H9 (cell line): ENCODE data around the gene PLEKHM3. TPM values are rescaled to one million over a fixed set of nuclear protein-coding genes. Genes with fewer than 3 reads are reported as not detected.

ENCODE experiments used
- DNase-seq: peaks from one replicate; pipeline ENCODE4 v3.0.0-alpha.2; 2017
- H2AFZ ChIP-seq: one replicate; pipeline ENCODE4 v1.6.1; 2013; ENCODE audit warnings: mild to moderate bottlenecking, low read length, control low read depth, moderate library complexity
- H2AK5ac ChIP-seq: 2 replicates; pipeline ENCODE4 v1.6.1; 2013; ENCODE audit warnings: low read length, control low read depth, mixed read lengths; ENCODE audit not compliant: insufficient read length
- H2BK120ac ChIP-seq: one replicate; pipeline ENCODE4 v1.6.1; 2013; ENCODE audit warnings: low read depth, mild to moderate bottlenecking, low read length, control low read depth, inconsistent platforms; ENCODE audit not compliant: poor library complexity, severe bottlenecking
- H2BK12ac ChIP-seq: 2 replicates; pipeline ENCODE4 v1.6.1; 2013; ENCODE audit warnings: low read length, control low read depth, mixed read lengths, low read depth; ENCODE audit not compliant: insufficient read length
- H2BK15ac ChIP-seq: 2 replicates; pipeline ENCODE4 v1.6.1; 2013; ENCODE audit warnings: low read depth, low read length, control low read depth
- H2BK20ac ChIP-seq: one replicate; pipeline ENCODE4 v1.6.1; 2013; ENCODE audit warnings: low read depth, mild to moderate bottlenecking, low read length, control low read depth, inconsistent platforms; ENCODE audit not compliant: poor library complexity, severe bottlenecking
- H2BK5ac ChIP-seq: 2 replicates; pipeline ENCODE4 v1.6.1; 2013; ENCODE audit warnings: low read length, control low read depth, mixed read lengths; ENCODE audit not compliant: insufficient read length
- H3K14ac ChIP-seq: 2 replicates; pipeline ENCODE4 v1.6.1; 2013; ENCODE audit warnings: low read length, control low read depth; ENCODE audit not compliant: insufficient read depth
- H3K18ac ChIP-seq: 2 replicates; pipeline ENCODE4 v1.6.1; 2013; ENCODE audit warnings: low read depth, mild to moderate bottlenecking, mixed read lengths, low read length, control low read depth; ENCODE audit not compliant: insufficient read length
- H3K23ac ChIP-seq: 2 replicates; pipeline ENCODE4 v1.6.1; 2013; ENCODE audit warnings: low read length, control low read depth, mixed read lengths, low read depth; ENCODE audit not compliant: insufficient read length
- H3K23me2 ChIP-seq: 2 replicates; pipeline ENCODE4 v1.6.1; 2013; ENCODE audit warnings: low read depth, mild to moderate bottlenecking, mixed read lengths, low read length, control low read depth; ENCODE audit not compliant: insufficient read length, poor library complexity, severe bottlenecking
- H3K27ac ChIP-seq: 2 replicates; pipeline ENCODE4 v1.5.1; 2013; ENCODE audit warnings: low read length, control low read depth, mixed read lengths, low read depth; ENCODE audit not compliant: insufficient read length
- H3K27me3 ChIP-seq: 2 replicates; pipeline ENCODE4 v1.6.1; 2013; ENCODE audit warnings: low read length, control low read depth, inconsistent platforms; ENCODE audit not compliant: insufficient read depth
- H3K4ac ChIP-seq: 2 replicates; pipeline ENCODE4 v1.6.1; 2013; ENCODE audit warnings: low read depth, mild to moderate bottlenecking, control low read depth, inconsistent platforms, low read length, moderate library complexity
- H3K4me1 ChIP-seq: 2 replicates; pipeline ENCODE4 v1.6.1; 2013; ENCODE audit warnings: low read length, control low read depth, inconsistent platforms; ENCODE audit not compliant: insufficient read depth
- H3K4me2 ChIP-seq: 2 replicates; pipeline ENCODE4 v1.6.1; 2013; ENCODE audit warnings: low read length, control low read depth, mixed read lengths; ENCODE audit not compliant: insufficient read length, insufficient read depth
- H3K56ac ChIP-seq: 2 replicates; pipeline ENCODE4 v1.6.1; 2013; ENCODE audit warnings: low read depth, mild to moderate bottlenecking, mixed read lengths, low read length, control low read depth; ENCODE audit not compliant: insufficient read length
- H3K79me1 ChIP-seq: 2 replicates; pipeline ENCODE4 v1.6.1; 2013; ENCODE audit warnings: low read depth, mild to moderate bottlenecking, moderate library complexity, low read length, control low read depth, inconsistent platforms; ENCODE audit not compliant: insufficient read depth, poor library complexity, severe bottlenecking
- H3K79me2 ChIP-seq: 2 replicates; pipeline ENCODE4 v1.6.1; 2013; ENCODE audit warnings: low read length, control low read depth, inconsistent platforms; ENCODE audit not compliant: insufficient read depth
- H3K9ac ChIP-seq: 2 replicates; pipeline ENCODE4 v1.6.1; 2013; ENCODE audit warnings: low read length, control low read depth, mixed read lengths; ENCODE audit not compliant: insufficient read length; ENCODE audit errors: extremely low read depth
- H3K9me3 ChIP-seq: one replicate; pipeline ENCODE4 v1.6.1; 2013; ENCODE audit warnings: low read depth, low read length, inconsistent platforms; ENCODE audit not compliant: control insufficient read depth
- H3T11ph ChIP-seq: one replicate; pipeline ENCODE4 v1.6.1; 2013; ENCODE audit warnings: mild to moderate bottlenecking, low read length, control low read depth, inconsistent platforms
- H4K20me1 ChIP-seq: one replicate; pipeline ENCODE4 v1.6.1; 2013; ENCODE audit not compliant: control insufficient read depth, insufficient read length, insufficient read depth
- H4K5ac ChIP-seq: 2 replicates; pipeline ENCODE4 v1.6.1; 2013; ENCODE audit warnings: low read depth, mild to moderate bottlenecking, mixed read lengths, low read length, control low read depth; ENCODE audit not compliant: insufficient read length
- H4K8ac ChIP-seq: replicated peaks from 2 replicates; pipeline ENCODE4 v1.6.1; 2013; ENCODE audit warnings: low read length, control low read depth, mixed read lengths, low read depth; ENCODE audit not compliant: insufficient read length
- H4K91ac ChIP-seq: 2 replicates; pipeline ENCODE4 v1.6.1; 2013; ENCODE audit warnings: low read depth, mild to moderate bottlenecking, moderate library complexity, mixed read lengths, low read length, control low read depth; ENCODE audit not compliant: insufficient read length
- H3K27ac Mint-ChIP-seq, 3 experiments: 2 replicates in 2 of 3; 3 replicates in 1 of 3; pipeline ENCODE4 v1.8.0; 2020 to 2021; ENCODE audit warnings: mixed read lengths in 3 of 3, mild to moderate bottlenecking in 1 of 3, moderate library complexity in 1 of 3
- H3K27me3 Mint-ChIP-seq: 2 replicates; pipeline ENCODE4 v1.8.0; 2021; ENCODE audit warnings: low read depth, mild to moderate bottlenecking, moderate library complexity, mixed read lengths
- H3K36me3 Mint-ChIP-seq, 3 experiments: 2 replicates in 2 of 3; 3 replicates in 1 of 3; pipeline ENCODE4 v1.8.0; 2020 to 2021; ENCODE audit warnings: low read depth in 3 of 3, mixed read lengths in 3 of 3; ENCODE audit not compliant: insufficient read depth in 1 of 3
- H3K4me1 Mint-ChIP-seq, 2 experiments: 2 replicates each; pipeline ENCODE4 v1.8.0; 2020; ENCODE audit warnings: mixed read lengths in 2 of 2
- H3K4me3 Mint-ChIP-seq, 2 experiments: 2 replicates in 1 of 2; 3 replicates in 1 of 2; pipeline ENCODE4 v1.8.0; 2020 to 2021; ENCODE audit warnings: mild to moderate bottlenecking in 2 of 2, mixed read lengths in 2 of 2, moderate library complexity in 1 of 2
- H3K9me3 Mint-ChIP-seq, 2 experiments: 2 replicates in 1 of 2; 3 replicates in 1 of 2; pipeline ENCODE4 v1.8.0; 2020; ENCODE audit warnings: mild to moderate bottlenecking in 2 of 2, mixed read lengths in 2 of 2, moderate library complexity in 1 of 2
- whole genome bisulfite sequencing: extraction: QIAGEN DNeasy Blood & Tissue Kit; methylation state at CpG from one replicate; pipeline ENCODE4 v1.1.7; 2013; ENCODE audit warnings: missing lambda C conversion rate, low lambda C conversion rate, mixed read lengths; ENCODE audit not compliant: insufficient read length; ENCODE audit errors: extremely low coverage; 5-methylcytosine and 5-hydroxymethylcytosine counted together
- total RNA-seq: library from RNA; stranded (reverse); gene quantifications from 2 replicates; pipeline ENCODE4 v1.2.1, GENCODE V29; 2021
- TF ChIP-seq, protein P1 (sequence below): fragments of 200-600 bp; sonication (generic); conservative IDR thresholded peaks from 3 replicates; pipeline ENCODE4 v1.8.0; 2021; ENCODE audit warnings: antibody characterized with exemption, mild to moderate bottlenecking

Gene PLEKHM3
- total RNA-seq, 1 experiment from 2014 or later = 7.5 TPM

DNA sequence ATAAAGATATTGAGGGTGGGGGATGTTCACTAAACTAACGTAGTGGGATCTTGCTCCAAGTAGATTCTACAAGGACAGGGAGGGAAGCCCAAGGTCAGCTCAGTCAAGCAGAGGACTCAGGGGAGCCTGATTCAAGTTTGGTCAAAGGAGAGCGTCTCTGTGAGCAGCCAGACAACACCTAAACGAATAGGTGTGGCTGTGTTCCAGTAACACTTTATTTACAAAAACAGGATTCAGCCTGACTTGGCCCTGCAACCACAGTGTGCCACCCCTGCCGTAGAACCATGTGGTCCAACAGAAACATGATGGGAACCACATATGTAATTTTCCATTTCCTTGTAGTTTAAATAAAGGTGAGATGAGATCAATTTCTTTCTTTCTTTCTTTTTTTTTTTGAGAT lies 237.5 kb downstream of the PLEKHM3 start:
- TF ChIP-seq, protein P1, sequence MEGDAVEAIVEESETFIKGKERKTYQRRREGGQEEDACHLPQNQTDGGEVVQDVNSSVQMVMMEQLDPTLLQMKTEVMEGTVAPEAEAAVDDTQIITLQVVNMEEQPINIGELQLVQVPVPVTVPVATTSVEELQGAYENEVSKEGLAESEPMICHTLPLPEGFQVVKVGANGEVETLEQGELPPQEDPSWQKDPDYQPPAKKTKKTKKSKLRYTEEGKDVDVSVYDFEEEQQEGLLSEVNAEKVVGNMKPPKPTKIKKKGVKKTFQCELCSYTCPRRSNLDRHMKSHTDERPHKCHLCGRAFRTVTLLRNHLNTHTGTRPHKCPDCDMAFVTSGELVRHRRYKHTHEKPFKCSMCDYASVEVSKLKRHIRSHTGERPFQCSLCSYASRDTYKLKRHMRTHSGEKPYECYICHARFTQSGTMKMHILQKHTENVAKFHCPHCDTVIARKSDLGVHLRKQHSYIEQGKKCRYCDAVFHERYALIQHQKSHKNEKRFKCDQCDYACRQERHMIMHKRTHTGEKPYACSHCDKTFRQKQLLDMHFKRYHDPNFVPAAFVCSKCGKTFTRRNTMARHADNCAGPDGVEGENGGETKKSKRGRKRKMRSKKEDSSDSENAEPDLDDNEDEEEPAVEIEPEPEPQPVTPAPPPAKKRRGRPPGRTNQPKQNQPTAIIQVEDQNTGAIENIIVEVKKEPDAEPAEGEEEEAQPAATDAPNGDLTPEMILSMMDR = no peak
- H2BK120ac ChIP-seq = no peak overlapping the region
- no peak overlapping the region for H2AFZ ChIP-seq
- H3K18ac ChIP-seq = no peak overlapping the region
- H3K79me1 ChIP-seq = no peaks in the 10 kb centered on the region
- DNase-seq = no peak
- no peak overlapping the region for H3T11ph ChIP-seq
- no peaks in the 10 kb centered on the region for H3K9me3 ChIP-seq
- H3K27me3 ChIP-seq = no peaks in the 10 kb centered on the region
- H2BK12ac ChIP-seq = no peak overlapping the region
- H3K23me2 ChIP-seq = peaks cover 2% of the 10 kb centered on the region
- WGBS = no CpG with 5 or more reads among the region's 4 CpGs
- H3K23ac ChIP-seq = no peak overlapping the region
- H3K14ac ChIP-seq = no peak overlapping the region
- H3K4me1 ChIP-seq = peaks cover 3% of the 10 kb centered on the region; the same call in 1 of the 2 replicates
- Mint-ChIP-seq H3K27me3 (no peaks in the 10 kb centered on the region; the same call in 1 of the 2 replicates), H3K27ac (peak overlapping the region in 2 of 3 experiments; percentile 9 to 68; a peak in 4 of 7 replicates), H3K4me1 (peaks cover 18 to 28% of the 10 kb centered on the region in 2 experiments), H3K36me3 (no peaks in the 10 kb centered on the region; a peak in 1 of 7 replicates), H3K9me3 (no peaks in the 10 kb centered on the region), H3K4me3 (no peak overlapping the region)
- no peak overlapping the region for H3K56ac ChIP-seq
- no peaks in the 10 kb centered on the region for H4K20me1 ChIP-seq
- no peak overlapping the region for H4K5ac ChIP-seq
- no peak overlapping the region for H2BK5ac ChIP-seq
- H4K91ac ChIP-seq = no peak overlapping the region
- H3K79me2 ChIP-seq = no peaks in the 10 kb centered on the region
- H2AK5ac ChIP-seq = no peak overlapping the region
- peak overlapping the region; percentile 17 for H3K9ac ChIP-seq
- H3K4ac ChIP-seq = no peak overlapping the region
- no peak overlapping the region for H2BK20ac ChIP-seq
- no peak overlapping the region for H3K4me2 ChIP-seq
- no peak overlapping the region for H2BK15ac ChIP-seq
- no peak overlapping the region for H3K27ac ChIP-seq
- no peak overlapping the region for H4K8ac ChIP-seq
